Keratinocyte (primary cell): ENCODE measurements around the gene DAPK1. TPM values are rescaled to one million over a fixed set of nuclear protein-coding genes. Genes with fewer than 3 reads are reported as not detected.

Experiments used
- DNase-seq: peaks from one replicate; pipeline ENCODE4 v3.0.0-alpha.2; 2011; ENCODE audit warnings: low read depth, missing footprints, low spot score
- FAIRE-seq: peaks from 2 replicates; lab custom pipeline; 2011; peaks lifted over from hg19 to GRCh38; lab: Jason Lieb, UNC
- H2AFZ ChIP-seq: 2 replicates; pipeline ENCODE4 v1.6.0; 2012; ENCODE audit warnings: low read length, control low read depth, inconsistent platforms; ENCODE audit not compliant: control insufficient read depth
- H3K27ac ChIP-seq: 2 replicates; pipeline ENCODE4 v1.5.1; 2011; ENCODE audit warnings: low read length; ENCODE audit not compliant: control insufficient read depth, insufficient read depth
- H3K27me3 ChIP-seq: 3 replicates; pipeline ENCODE4 v1.6.0; 2011; ENCODE audit warnings: low read length; ENCODE audit not compliant: control insufficient read depth, insufficient read depth; ENCODE audit errors: extremely low read depth
- H3K36me3 ChIP-seq, 2 experiments: 2 replicates in 1 of 2; 3 replicates in 1 of 2; pipeline ENCODE4 v1.5.1; 2011; ENCODE audit warnings: low read length in 2 of 2, mild to moderate bottlenecking in 1 of 2; ENCODE audit not compliant: control insufficient read depth in 2 of 2, insufficient read depth in 2 of 2; ENCODE audit errors: extremely low read depth in 1 of 2
- H3K4me1 ChIP-seq: 3 replicates; pipeline ENCODE4 v1.5.1; 2011; ENCODE audit warnings: low read length; ENCODE audit not compliant: control insufficient read depth, insufficient read depth; ENCODE audit errors: extremely low read depth
- H3K4me2 ChIP-seq: 3 replicates; pipeline ENCODE4 v1.6.0; 2011; ENCODE audit warnings: low read depth, low read length; ENCODE audit not compliant: control insufficient read depth, insufficient read depth; ENCODE audit errors: extremely low read depth
- H3K4me3 ChIP-seq, 3 experiments: fragments of 200-600 bp in 1 of 3; sonication (generic) in 1 of 3; 2 replicates in 2 of 3; 3 replicates in 1 of 3; pipeline ENCODE4 v1.5.1; 2011 to 2016; ENCODE audit warnings: low read length in 3 of 3, mild to moderate bottlenecking in 3 of 3, control low read depth in 2 of 3, inconsistent platforms in 1 of 3, low read depth in 1 of 3, mixed read lengths in 1 of 3, mixed run types in 1 of 3, moderate library complexity in 1 of 3; ENCODE audit not compliant: control insufficient read depth in 2 of 3, insufficient read depth in 2 of 3; ENCODE audit errors: extremely low read depth in 1 of 3
- H3K79me2 ChIP-seq: 2 replicates; pipeline ENCODE4 v1.6.0; 2012; ENCODE audit warnings: low read length; ENCODE audit not compliant: control insufficient read depth, insufficient read depth
- H3K9ac ChIP-seq: 3 replicates; pipeline ENCODE4 v1.6.0; 2011; ENCODE audit warnings: low read length; ENCODE audit not compliant: control insufficient read depth, insufficient read depth; ENCODE audit errors: extremely low read depth
- H3K9me1 ChIP-seq: 3 replicates; pipeline ENCODE4 v1.6.0; 2011; ENCODE audit warnings: low read length; ENCODE audit not compliant: control insufficient read depth, insufficient read depth; ENCODE audit errors: extremely low read depth
- H3K9me3 ChIP-seq: 2 replicates; pipeline ENCODE4 v1.5.1; 2012; ENCODE audit warnings: low read depth, low read length; ENCODE audit not compliant: control insufficient read depth
- H4K20me1 ChIP-seq: 3 replicates; pipeline ENCODE4 v1.6.0; 2011; ENCODE audit warnings: low read length; ENCODE audit not compliant: control insufficient read depth, insufficient read depth; ENCODE audit errors: extremely low read depth
- CTCF ChIP-seq, 3 experiments: IDR thresholded peaks in 1 of 3; conservative IDR thresholded peaks in 1 of 3; optimal IDR thresholded peaks in 1 of 3; 2 replicates in 2 of 3; 3 replicates in 1 of 3; pipeline versions ENCODE3 to v1.5.1; 2011; ENCODE audit warnings: low read length in 3 of 3, mild to moderate bottlenecking in 3 of 3, moderate library complexity in 2 of 3, control low read depth in 1 of 3, inconsistent platforms in 1 of 3; ENCODE audit not compliant: insufficient read depth in 2 of 3; ENCODE audit errors: extremely low read depth in 1 of 3
- EZH2 ChIP-seq: IDR thresholded peaks from one replicate; pipeline ENCODE4 v1.6.1; 2012; ENCODE audit warnings: inconsistent platforms, mild to moderate bottlenecking, low read length, moderate library complexity
- dilution Hi-C: fragments of 300-500 bp; cut with MboI; formaldehyde crosslinking; loops from one replicate; pipeline ENCODE4 v1.7.0; 2020; ENCODE audit warnings: low sequenced_read_pairs; ENCODE audit not compliant: extremely low pct_ligation_motif_present
- polyA plus RNA-seq, 5 experiments: library from polyadenylated mRNA; depleted of rRNA in 3 of 5; stranded (reverse) in 3 of 5; stranded (forward) in 1 of 5; unstranded in 1 of 5; fragments of >200 nt; gene quantifications; 1 replicate in 1 of 5; 2 replicates in 3 of 5; 3 replicates in 1 of 5; pipeline versions ENCODE4 v1.2.1 to v1.2.3, GENCODE V29; 2011 to 2012; ENCODE audit warnings: missing spikeins in 2 of 5, low read depth in 1 of 5, low replicate concordance in 1 of 5

DAPK1 gene
- polyA plus RNA-seq, 1 donor (not counting 4 experiments of a cell fraction or from before 2014, with no cell fraction given): 2.8 TPM

- Histone ChIP-seq H3K9ac (no peak overlapping the region), H3K4me1 (no peaks in the 10 kb centered on the region), H3K9me1 (no peaks in the 10 kb centered on the region), H2AFZ (no peak overlapping the region), H3K4me3 (no peak overlapping the region), H4K20me1 (no peaks in the 10 kb centered on the region), H3K9me3 (no peaks in the 10 kb centered on the region), H3K27ac (no peak overlapping the region), H3K36me3 (no peaks in the 10 kb centered on the region), H3K4me2 (no peak overlapping the region), H3K27me3 (peaks cover 3% of the 10 kb centered on the region), H3K79me2 (no peaks in the 10 kb centered on the region)
- no peak for TF ChIP-seq EZH2
- no peak for TF ChIP-seq CTCF (optimal IDR thresholded peaks at IDR 0.05 in 1 of 3, IDR thresholded peaks at IDR 0.05 in 1 of 3, conservative IDR thresholded peaks at IDR 0.05 in 1 of 3; ENCODE audit: extremely low read depth in 1 of 3, insufficient read depth in 2 of 3, low read length in 3 of 3)
- no peak for FAIRE-seq
- DNase-seq: no peak
- dilution Hi-C loops: no loop called here
These were observed 140.6 kb downstream of the DAPK1 start for GRCh38 chr9:87638292-87638691.

- DNase-seq (no peak), FAIRE-seq (no peak)
- H3K79me2 ChIP-seq: no peaks in the 10 kb centered on the region
- H4K20me1 ChIP-seq: no peaks in the 10 kb centered on the region
- no peak overlapping the region for H3K27ac ChIP-seq
- no peak overlapping the region for H3K4me2 ChIP-seq
- no peak overlapping the region for H2AFZ ChIP-seq
- TF ChIP-seq CTCF (optimal IDR thresholded peaks at IDR 0.05 in 1 of 3, IDR thresholded peaks at IDR 0.05 in 1 of 3, conservative IDR thresholded peaks at IDR 0.05 in 1 of 3; ENCODE audit: extremely low read depth in 1 of 3, insufficient read depth in 2 of 3, low read length in 3 of 3) (no peak), EZH2 (no peak)
- H3K27me3 ChIP-seq: peaks cover 3% of the 10 kb centered on the region
- H3K4me1 ChIP-seq: no peaks in the 10 kb centered on the region
- no peaks in the 10 kb centered on the region for H3K9me3 ChIP-seq
- no peak overlapping the region for H3K4me3 ChIP-seq
- dilution Hi-C loops: no loop called here
- H3K9ac ChIP-seq: no peak overlapping the region
- no peaks in the 10 kb centered on the region for H3K36me3 ChIP-seq
- no peaks in the 10 kb centered on the region for H3K9me1 ChIP-seq
These were observed 142.3 kb downstream of the DAPK1 start for GRCh38 chr9:87639949-87640348.
